ENCODE results near the gene KLHL5.

GRCh38 chr4:39053983-39054382 is 8.0 kb upstream of the KLHL5 start:
- no peak for TF ChIP-seq CTCF (IDR thresholded peaks at IDR 0.05)
- TF ChIP-seq ZFX (IDR thresholded peaks at IDR 0.05; ENCODE audit: borderline replicate concordance), result no peak
